Measurements from ENCODE around the gene KCNG1. TPM values are rescaled to one million over a fixed set of nuclear protein-coding genes. Genes with fewer than 3 reads are reported as not detected.

The KCNG1 gene
- total and polyA plus RNA-seq, 2 of the 13 experiments (the other 11 are each of a cell fraction or from before 2014, with no cell fraction given) = not detected

- TF ChIP-seq ZNF781 (CRISPR knock-in tag; IDR thresholded peaks at IDR 0.05; ENCODE audit: borderline replicate concordance, not compliant biosample characterization) = no peak
- peak; percentile 48; the same call in 1 of the 2 replicates for TF ChIP-seq ZNF263 (CRISPR knock-in tag; IDR thresholded peaks at IDR 0.05)
- CTCF ChIA-PET (ENCODE audit: low intra/inter-chr PET ratio, low total read pairs) = no interaction called here
- WGBS (ENCODE audit: low lambda C conversion rate) = 3% methylated on average over 10 of the region's 10 CpGs
- no peaks in the 10 kb centered on the region for H3K36me3 ChIP-seq (replicated peaks in 1 of 2; ENCODE audit: control insufficient read depth in 1 of 2, insufficient read depth in 2 of 2, low read length in 2 of 2)
- ATAC-seq (no peak), FAIRE-seq (no peak), DNase-seq (ENCODE audit: low spot score) (no peak)
- H3K79me2 ChIP-seq (ENCODE audit: insufficient read depth, low read length) = no peaks in the 10 kb centered on the region
- no peak overlapping the region for H3K9ac ChIP-seq (ENCODE audit: insufficient read depth, low read depth, low read length)
- H4K20me1 ChIP-seq (ENCODE audit: insufficient read depth, low read length) = no peaks in the 10 kb centered on the region
- no TSS peak for BruUV-seq (replicated peaks)
- H3K27ac ChIP-seq (ENCODE audit: extremely low read length, insufficient read depth, low read length) = no peak overlapping the region
- intact Hi-C loops (cut with micrococcal nuclease; ENCODE audit: unreplicated experiment) = no loop called here
- H3K4me1 ChIP-seq (ENCODE audit: insufficient read depth, low read length) = no peaks in the 10 kb centered on the region
- no peak overlapping the region for H3K4me3 ChIP-seq (replicated peaks in 1 of 3; ENCODE audit: insufficient read depth in 1 of 3, low read depth in 2 of 3, low read length in 3 of 3)
- no peak overlapping the region for H2AFZ ChIP-seq (ENCODE audit: low read length)
- H3K9me3 ChIP-seq (ENCODE audit: low read length) = no peaks in the 10 kb centered on the region
- in situ Hi-C loops (cut with HindIII; ENCODE audit: extremely low pct_ligation_motif_present, low pct_unique_long_range_greater_than_20kb) = no loop called here
- H3K27me3 ChIP-seq (ENCODE audit: control insufficient read depth in 1 of 2, insufficient read depth in 2 of 2, low read length in 2 of 2) = peaks cover 16 to 64% of the 10 kb centered on the region in 2 experiments
- H3K4me2 ChIP-seq (ENCODE audit: low read depth, low read length) = no peak overlapping the region
- POLR2A ChIA-PET = no interaction called here
These were observed 5.8 kb upstream of the KCNG1 start for GRCh38 chr20:51028616-51029212.

GRCh38 chr20:51027035-51027795, 4.3 kb upstream of the KCNG1 start:
- Histone ChIP-seq H3K4me2 (ENCODE audit: low read depth, low read length) (no peak overlapping the region), H3K27me3 (ENCODE audit: control insufficient read depth in 1 of 2, insufficient read depth in 2 of 2, low read length in 2 of 2) (peaks cover 24 to 78% of the 10 kb centered on the region in 2 experiments), H3K4me1 (ENCODE audit: insufficient read depth, low read length) (no peaks in the 10 kb centered on the region), H4K20me1 (ENCODE audit: insufficient read depth, low read length) (no peaks in the 10 kb centered on the region), H2AFZ (ENCODE audit: low read length) (no peak overlapping the region), H3K79me2 (ENCODE audit: insufficient read depth, low read length) (no peaks in the 10 kb centered on the region), H3K9ac (ENCODE audit: insufficient read depth, low read depth, low read length) (no peak overlapping the region), H3K4me3 (replicated peaks in 1 of 3; ENCODE audit: insufficient read depth in 1 of 3, low read depth in 2 of 3, low read length in 3 of 3) (no peak overlapping the region), H3K9me3 (ENCODE audit: low read length) (no peaks in the 10 kb centered on the region), H3K27ac (ENCODE audit: extremely low read length, insufficient read depth, low read length) (no peak overlapping the region), H3K36me3 (replicated peaks in 1 of 2; ENCODE audit: control insufficient read depth in 1 of 2, insufficient read depth in 2 of 2, low read length in 2 of 2) (no peaks in the 10 kb centered on the region)
- TF ChIP-seq NRL (CRISPR knock-in tag; IDR thresholded peaks at IDR 0.05; ENCODE audit: borderline replicate concordance) (no peak), SMARCE1 (IDR thresholded peaks at IDR 0.05; ENCODE audit: borderline replicate concordance) (no peak), ZFP90 (CRISPR knock-in tag; IDR thresholded peaks at IDR 0.05; ENCODE audit: borderline replicate concordance) (no peak), NFYC (CRISPR knock-in tag; IDR thresholded peaks at IDR 0.05) (no peak), E2F1 (CRISPR knock-in tag; IDR thresholded peaks at IDR 0.05) (no peak), KLF6 (CRISPR knock-in tag; IDR thresholded peaks at IDR 0.05) (no peak), CERS6 (CRISPR knock-in tag; IDR thresholded peaks at IDR 0.05) (no peak), RARA (CRISPR knock-in tag; IDR thresholded peaks at IDR 0.05) (no peak), KAT8 (CRISPR knock-in tag; IDR thresholded peaks at IDR 0.05) (no peak), SP4 (CRISPR knock-in tag; IDR thresholded peaks at IDR 0.05) (no peak)
- no peak for FAIRE-seq
- no peak for DNase-seq (ENCODE audit: low spot score)
- ChIA-PET CTCF (ENCODE audit: low intra/inter-chr PET ratio, low total read pairs) (no interaction called here), POLR2A (no interaction called here)
- in situ Hi-C loops (cut with HindIII; ENCODE audit: extremely low pct_ligation_motif_present, low pct_unique_long_range_greater_than_20kb) (no loop called here), intact Hi-C loops (cut with micrococcal nuclease; ENCODE audit: unreplicated experiment) (no loop called here)
- WGBS (ENCODE audit: low lambda C conversion rate) = 7% methylated on average over 5 of the region's 5 CpGs
- no peak for ATAC-seq
- BruUV-seq (replicated peaks) = no TSS peak
